HG03457 (cell line): ENCODE data around the gene CLCNKB.
"Not testable (repeated sequence)": the region's sequence is repeated elsewhere in the genome, so short reads cannot be mapped to it uniquely, and the experiment has no call there.

ENCODE experiments used
- ATAC-seq: cut with Tn5 transposase; IDR thresholded peaks from one replicate; pipeline ENCODE4 v1.9.1; 2021; ENCODE audit warnings: moderate number of reproducible peaks; ENCODE audit not compliant: unreplicated experiment

Gene CLCNKB

DNA sequence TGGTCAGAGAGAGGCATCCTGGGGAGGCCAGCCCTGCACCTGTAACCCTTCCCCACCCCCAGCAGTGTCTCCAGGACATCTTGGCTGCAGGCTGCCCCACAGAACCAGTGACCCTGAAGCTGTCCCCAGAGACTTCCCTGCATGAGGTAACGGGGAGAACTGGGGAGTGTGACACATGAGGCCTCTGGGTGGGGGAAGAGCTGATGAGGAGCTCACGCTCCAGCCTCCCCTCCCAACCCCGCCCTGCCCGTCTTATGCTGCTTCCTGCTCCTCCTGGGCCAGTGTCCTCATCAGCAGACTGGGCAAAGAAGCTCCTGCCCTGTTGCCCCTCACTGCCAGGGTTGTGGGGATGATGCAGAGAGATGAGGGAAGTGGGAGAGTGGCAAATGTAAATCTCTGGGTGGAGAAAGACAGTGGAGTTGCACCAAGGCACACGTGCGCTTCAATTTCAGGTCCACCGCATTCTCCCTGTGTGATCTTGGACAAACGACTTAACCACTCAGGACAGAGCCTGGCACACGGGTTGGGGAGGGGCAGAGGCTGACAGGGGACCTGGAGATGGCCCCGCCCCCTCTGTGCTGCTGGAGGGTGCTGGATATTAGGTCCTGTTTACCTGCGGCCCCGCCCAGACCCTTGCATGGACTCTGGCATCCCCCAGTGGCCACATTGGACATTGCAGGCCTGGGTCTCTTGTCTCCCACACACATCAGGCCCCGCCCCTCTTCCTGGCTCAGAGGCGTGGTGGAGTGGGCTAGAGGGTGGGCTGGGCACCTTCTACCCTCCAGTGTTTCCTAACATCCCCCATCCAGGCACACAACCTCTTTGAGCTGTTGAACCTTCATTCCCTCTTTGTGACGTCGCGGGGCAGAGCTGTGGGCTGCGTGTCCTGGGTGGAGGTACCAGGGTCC lies 12.3 kb downstream of the CLCNKB start:
- ATAC-seq: no peak

- not testable (repeated sequence) for ATAC-seq
Observed at GRCh38 chr1:16056521-16056912, 12.9 kb downstream of the CLCNKB start.

- not testable (repeated sequence) for ATAC-seq
Observed at GRCh38 chr1:16057314-16057915, 13.8 kb downstream of the CLCNKB start.

DNA sequence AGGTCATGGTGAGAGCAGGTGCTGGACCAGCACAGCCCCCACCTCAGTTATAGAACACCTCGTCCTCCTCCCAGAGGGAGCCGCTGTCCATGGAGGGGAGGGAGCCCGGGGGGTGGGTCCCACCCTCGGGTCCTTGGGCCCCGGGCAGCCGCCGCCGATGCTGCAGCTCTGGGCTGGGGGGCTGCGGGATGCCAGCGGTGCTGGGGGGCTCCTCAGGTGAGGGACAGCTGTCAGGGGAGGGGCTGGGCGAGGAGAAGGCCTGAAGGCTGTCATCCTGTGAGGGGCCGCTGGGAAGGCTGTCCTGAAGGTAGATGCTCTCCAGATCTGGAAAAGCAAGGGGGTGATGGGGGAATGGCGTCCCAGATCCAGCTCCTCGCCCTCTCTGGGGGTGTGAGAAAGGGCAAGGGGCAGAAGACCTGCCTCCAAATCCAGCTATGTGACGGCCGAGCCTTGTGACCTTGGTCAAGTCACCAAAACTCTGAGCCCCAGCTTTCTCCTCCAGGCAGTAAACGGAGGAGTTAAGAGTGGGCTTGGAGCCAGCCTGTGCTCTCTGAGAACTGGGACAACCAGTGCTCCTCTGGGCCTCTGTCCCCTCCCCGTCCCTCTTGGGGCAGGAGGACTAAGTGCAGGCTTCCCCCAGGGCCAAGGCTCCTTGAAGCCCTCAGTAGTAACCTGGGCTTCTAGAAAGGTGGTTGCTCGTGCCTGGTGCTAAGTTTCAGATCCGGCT lies 15.0 kb downstream of the CLCNKB start:
- not testable (repeated sequence) for ATAC-seq

- ATAC-seq: no peak
Observed at GRCh38 chr1:16061266-16061665, 17.7 kb downstream of the CLCNKB start.

DNA sequence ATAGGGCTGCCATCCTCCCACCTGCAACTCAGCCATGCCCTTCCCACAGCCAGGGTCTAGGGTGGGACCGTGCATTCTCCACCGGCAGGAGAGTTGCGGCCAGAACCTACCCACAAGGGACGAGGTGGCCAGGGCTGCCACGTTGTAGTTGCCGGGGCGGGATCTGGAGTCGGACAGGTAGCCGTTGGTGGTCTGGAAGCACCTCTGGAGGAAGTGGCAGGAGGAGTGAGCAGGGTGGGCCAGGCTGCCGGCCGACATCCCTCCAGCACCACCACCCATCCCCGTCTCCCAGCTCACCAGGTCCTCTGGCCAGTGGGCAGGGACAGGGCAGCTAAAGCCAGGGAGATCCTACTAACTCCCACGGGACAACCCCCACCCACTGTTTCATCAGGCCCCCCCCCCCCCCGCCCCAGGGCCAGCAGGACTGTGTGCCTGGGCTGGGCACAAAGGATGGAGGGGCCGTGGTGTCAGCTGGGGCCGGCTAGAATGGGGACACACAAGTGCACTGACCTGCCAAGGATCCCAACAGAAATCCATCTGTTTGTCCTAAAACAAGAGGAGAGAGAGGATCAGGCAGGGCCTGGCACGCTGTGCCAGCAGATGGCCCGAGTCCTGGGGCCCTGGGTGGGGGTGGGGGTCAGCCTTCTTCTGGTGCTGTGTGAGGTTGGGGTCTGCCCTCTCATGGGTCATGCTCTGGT lies 18.6 kb downstream of the CLCNKB start:
- ATAC-seq: not testable (repeated sequence)

GRCh38 chr1:16062687-16063075 lies 19.1 kb downstream of the CLCNKB start:
- not testable (repeated sequence) for ATAC-seq

DNA sequence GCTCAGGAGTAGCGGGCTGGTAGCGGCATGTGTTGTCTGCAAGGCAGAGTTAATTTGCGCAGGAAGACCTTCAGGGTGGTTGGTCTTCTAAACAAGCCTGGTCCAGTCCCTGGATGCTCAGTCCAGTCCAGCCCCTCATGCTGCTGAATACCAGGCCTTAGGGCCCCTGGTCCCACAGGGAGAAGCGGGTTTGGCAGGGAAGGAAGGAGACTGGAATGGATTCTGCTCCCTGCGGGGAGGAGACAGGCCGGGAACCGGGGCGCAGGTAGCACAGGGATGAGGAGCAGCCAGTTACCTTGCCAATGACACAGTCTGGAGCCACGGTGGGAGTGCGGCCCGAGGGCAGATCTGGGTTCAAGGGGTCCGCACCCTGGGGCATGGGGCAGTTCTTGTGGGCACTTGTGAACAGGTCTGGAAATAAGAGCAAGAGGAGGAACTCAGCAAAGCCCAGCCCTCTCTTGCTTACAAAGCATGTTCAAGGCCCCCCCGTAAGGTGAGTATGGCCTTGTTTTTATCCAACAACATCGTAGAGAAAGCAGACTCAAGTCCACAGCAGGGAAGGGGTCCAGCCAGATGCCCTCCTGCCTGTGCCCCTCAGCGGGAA lies 19.7 kb downstream of the CLCNKB start:
- no peak for ATAC-seq

DNA sequence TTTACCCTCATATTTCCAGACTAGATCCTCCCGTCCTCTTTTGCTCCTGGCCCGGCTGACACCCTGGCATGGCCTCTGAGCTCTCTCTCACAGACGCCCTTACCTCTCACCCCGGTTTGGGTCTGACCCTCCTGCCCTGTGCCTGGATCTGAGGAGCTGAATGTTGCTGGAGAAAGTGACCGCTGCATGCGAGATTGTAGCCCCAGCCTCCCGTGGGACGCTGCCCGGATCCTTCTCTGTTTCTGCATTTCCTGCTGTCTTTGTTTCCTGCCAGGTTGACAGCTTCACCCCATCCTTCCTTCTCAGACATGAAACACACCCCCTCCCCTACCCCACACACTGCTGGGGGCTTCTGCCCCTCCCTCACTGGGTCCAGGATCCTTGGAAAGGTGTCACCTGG lies 20.3 kb downstream of the CLCNKB start:
- ATAC-seq: no peak

DNA sequence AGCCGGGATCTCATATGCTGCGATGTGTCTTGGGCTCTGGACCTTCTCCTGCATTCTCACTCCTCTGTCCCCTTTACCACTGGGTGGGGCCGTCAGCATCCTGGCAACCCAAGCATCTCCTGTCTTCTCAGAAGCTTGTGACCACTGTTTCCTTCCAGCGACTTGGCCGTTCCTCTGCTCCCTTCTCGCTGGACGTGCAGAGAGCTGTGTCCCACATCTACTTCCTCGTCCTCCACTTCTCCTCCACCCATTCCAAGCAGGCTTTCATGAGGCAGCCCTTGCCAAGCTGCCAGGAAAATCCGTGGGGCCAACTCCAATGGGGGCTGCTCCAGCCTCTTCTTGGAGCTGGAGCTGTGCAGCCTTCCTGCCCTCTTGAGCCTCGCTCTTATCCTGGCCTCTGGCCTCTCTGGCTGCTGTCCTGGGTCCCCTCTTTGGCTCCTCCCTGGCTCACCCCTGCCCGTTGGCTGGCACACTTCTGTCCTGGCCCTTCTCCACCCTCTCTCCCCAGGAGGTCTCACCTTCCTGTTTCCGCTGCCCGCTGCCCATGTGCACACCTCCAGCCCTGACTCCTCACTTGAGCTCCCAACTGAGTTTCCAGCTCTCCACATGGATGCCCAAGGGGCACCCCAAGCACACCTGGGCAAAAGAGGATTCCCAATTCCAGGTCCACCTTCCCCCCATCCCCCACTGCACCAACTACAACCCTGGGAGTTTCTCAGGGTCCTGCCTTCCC lies 21.1 kb downstream of the CLCNKB start:
- no peak for ATAC-seq

- ATAC-seq: no peak
Observed at GRCh38 chr1:16065269-16065576, 21.6 kb downstream of the CLCNKB start.

- no peak for ATAC-seq
Observed at GRCh38 chr1:16066245-16066644, 22.7 kb downstream of the CLCNKB start.

- ATAC-seq: no peak
Observed at GRCh38 chr1:16067127-16067768, 23.7 kb downstream of the CLCNKB start.

DNA sequence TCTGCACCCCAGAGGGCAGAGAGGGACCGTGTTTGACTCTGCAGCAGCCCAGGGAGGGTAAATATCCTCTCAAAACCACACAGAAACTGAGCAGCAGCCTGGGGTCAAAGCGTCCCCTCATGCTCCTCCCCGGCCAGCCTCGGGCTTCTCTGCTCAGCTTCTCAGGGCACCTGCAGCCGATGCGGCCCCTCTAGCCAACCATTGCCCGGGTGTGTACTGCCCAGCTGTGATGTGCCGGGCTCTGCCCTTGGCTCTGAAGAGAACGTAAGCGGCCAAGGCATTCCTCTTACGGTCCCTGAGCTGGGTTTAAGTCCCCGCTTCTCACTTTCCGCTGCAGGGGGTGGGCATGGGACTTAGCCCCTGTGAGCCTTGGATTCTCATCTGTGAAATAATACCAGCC lies 24.4 kb downstream of the CLCNKB start:
- ATAC-seq: no peak

GRCh38 chr1:16068356-16069270 lies 25.0 kb downstream of the CLCNKB start:
- no peak for ATAC-seq

DNA sequence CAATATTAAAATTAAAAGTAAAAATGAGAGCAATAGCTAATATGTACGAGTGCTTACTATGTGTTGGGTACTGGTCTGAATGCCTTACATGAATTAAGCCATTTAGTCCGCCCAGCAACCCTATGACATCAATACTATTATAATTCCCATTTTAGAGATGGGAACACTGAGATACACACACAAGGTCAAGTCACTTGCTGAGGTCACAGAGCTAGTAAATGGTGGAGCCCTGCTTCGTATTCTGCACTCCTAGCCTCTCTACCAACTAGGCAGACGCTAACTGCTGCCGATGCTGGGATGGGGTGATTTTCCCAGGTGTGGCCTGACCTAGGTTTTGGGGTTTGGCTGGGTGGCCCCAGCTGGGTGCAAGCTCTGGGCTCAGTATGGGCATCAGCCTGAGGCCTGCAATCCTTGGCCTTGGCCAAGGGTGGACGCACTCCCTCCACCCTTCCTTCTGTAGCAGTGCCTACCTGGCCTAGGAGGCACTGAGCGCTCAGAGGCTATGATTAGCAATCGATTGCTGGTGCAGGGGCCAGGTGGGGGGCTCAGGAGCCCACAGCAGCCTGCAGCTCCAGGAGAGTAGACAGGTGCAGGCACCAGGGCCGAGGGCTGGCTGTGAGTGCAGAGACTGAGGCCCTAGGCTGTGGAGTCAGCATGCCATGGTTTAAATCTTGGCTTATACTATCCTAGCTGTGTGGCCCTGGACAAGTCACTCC lies 27.2 kb downstream of the CLCNKB start:
- ATAC-seq: no peak

GRCh38 chr1:16071614-16072013 lies 28.0 kb downstream of the CLCNKB start:
- no peak for ATAC-seq

DNA sequence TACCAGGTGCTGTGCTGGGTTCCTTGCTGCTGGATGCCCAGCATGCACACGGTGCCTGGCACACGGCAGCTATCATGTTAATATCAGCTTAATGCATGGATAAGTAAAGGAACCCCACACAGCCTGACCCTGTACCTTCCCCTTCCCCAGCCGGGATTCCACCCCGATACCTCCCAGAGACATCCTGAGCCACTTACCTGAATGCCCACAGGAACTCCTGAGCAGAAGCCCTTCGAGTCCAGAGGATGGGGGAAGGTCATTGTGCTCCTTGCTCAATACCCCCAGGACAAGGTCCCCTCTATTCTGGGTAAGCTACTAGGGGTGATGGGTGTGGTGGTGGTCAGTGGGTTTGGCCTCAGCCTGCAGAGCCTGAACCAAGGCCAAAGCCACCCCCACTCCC lies 28.5 kb downstream of the CLCNKB start:
- no peak for ATAC-seq
